HG03135 (cell line): Measurements from ENCODE around the gene HENMT1.

Experiments
- ATAC-seq: cut with Tn5 transposase; IDR thresholded peaks from one replicate; pipeline ENCODE4 v1.9.1; 2021; ENCODE audit warnings: mild to moderate bottlenecking, moderate library complexity; ENCODE audit not compliant: unreplicated experiment

Gene HENMT1

DNA sequence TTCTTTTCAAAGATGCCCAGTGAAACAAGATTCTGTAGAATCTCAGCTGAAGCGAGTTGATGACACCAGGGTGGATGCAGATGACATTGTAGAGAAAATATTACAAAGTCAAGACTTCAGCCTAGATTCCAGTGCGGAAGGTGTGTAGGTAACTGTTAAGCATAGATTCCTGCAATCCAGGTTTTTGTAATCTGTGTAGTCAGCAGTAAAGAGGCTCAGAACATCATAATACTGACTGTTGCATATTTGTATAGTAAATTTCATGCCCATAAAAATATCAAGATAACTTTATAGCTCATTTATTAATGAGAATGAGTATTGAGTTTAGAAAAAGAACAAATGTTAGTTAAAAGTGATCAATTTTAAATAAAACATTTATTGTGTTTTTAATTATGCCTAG lies 32.2 kb downstream of the HENMT1 start:
- ATAC-seq, result no peak

- ATAC-seq, result no peak
These were observed 32.9 kb downstream of the HENMT1 start for GRCh38 chr1:108627951-108628350.

- no peak for ATAC-seq
These were observed 33.6 kb downstream of the HENMT1 start for GRCh38 chr1:108627256-108627655.

GRCh38 chr1:108624069-108624468 lies 36.8 kb downstream of the HENMT1 start:
- ATAC-seq, result no peak

DNA sequence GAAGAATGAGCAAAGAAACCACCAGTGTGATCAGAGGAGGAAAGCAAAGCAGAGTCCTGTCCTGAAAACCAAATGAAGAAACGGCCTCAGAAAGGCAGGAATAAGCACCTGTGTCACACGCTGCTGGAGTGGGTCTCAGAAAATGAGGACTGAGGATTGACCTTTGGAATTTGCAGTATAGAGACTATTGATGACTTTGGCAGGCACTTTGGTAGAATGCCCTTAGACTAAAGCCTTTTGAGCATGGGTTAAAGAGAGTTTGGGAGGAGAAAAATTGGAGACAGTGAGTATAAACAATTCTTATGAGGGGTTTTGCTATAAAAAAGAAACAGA lies 43.2 kb downstream of the HENMT1 start:
- no peak for ATAC-seq

DNA sequence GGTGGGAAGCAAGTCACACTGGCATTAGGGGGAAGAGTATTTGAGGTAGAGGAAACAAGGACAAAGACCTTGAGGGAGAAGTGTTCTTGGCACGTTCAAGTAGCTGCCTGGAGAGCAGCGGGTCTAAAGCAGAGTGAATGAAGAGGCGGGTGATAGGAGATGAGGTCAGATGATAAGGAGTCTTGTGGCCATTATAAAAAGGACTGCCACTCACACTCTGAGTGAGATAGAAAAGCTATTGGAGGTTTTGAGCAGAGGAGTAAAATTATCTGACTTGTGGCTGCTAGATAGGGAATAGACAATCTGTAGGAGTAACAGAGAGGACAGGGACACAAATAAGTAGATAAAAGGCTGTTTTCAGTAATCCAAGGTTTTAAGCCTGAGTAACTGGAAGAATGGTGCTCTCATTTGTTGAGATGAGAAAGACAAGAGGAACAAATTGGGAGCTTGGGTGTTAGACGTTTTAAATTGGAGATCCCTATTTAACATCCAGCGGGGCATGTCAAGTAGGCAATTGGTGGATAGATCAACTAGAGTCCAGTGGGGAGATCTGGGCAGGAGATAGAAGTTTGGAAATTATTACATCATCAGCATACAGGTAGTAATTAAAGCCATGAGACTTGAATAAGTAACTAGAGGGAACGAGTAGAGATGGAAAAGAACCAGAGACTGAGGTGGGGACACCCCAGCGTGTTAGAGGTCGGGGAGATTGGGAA lies 43.7 kb downstream of the HENMT1 start:
- ATAC-seq, result no peak

DNA sequence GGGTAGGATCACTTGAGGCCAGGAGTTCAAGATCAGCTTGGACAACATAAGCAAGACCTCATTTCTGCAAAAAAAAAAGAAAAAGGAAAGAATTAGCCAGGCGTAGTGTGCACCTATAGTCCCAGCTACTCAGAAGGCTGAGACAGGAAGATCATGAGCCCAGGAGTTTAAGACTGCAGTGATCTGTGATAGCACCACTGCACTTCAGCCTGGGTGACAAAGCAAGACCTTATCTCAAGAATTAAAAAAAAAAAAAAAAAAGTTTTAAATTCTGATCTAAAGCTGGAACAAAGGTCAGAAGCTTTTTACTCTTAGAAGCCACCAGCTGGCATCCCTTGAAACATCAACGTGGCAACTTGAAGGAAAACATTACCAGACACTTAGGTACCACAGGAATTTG lies 45.3 kb downstream of the HENMT1 start:
- ATAC-seq, result no peak

DNA sequence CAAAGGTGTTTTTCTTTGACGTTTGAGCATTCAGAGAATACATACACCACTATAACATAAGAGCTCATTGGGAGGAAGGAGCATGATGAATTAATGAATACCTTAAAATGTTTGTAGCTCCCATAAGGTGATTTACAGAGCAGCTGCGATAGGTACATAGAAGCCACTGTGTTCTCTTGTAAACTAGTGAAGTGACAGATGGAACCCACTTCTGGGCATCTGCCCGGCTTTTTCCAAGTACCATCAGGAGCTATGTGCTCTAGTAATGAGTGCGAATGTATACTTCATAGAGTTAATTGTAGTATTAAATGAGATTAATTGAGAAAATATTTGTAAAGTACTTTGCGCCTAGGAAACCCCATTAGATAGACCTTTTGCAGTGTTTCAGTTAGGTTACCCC lies 48.4 kb downstream of the HENMT1 start:
- no peak for ATAC-seq

- no peak for ATAC-seq
These were observed 48.9 kb downstream of the HENMT1 start for GRCh38 chr1:108611984-108612383.

GRCh38 chr1:108610073-108610472 lies 50.8 kb downstream of the HENMT1 start:
- no peak for ATAC-seq

DNA sequence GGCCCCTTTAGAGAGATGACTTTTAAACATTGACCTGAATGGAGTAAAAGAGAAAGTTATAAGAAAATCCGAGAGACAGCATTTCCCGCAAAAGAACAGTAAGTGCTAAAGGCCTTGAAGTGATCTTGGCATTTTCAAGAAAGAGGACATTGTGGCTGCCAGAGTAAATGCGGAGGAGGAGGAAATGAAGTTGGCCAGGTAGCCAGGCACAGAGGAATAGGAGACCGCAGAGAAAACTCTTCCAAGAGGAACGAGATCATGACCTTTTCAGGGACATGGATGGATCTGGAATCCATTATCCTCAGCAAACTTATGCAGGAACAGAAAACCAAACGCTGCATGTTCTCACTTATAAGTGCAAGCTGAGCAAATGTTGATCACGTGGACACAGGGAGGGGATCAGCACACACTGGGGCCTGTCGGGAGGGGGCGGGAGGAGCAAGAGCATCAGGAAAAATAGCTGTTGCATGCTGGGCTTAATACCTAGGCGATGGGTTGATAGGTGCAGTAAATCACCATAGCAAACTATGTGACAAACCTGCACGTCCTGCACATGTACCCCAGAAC lies 51.3 kb downstream of the HENMT1 start:
- ATAC-seq, result no peak

GRCh38 chr1:108606478-108606877 lies 54.4 kb downstream of the HENMT1 start:
- ATAC-seq, result no peak

- no peak for ATAC-seq
These were observed 55.3 kb downstream of the HENMT1 start for GRCh38 chr1:108605633-108606032.

DNA sequence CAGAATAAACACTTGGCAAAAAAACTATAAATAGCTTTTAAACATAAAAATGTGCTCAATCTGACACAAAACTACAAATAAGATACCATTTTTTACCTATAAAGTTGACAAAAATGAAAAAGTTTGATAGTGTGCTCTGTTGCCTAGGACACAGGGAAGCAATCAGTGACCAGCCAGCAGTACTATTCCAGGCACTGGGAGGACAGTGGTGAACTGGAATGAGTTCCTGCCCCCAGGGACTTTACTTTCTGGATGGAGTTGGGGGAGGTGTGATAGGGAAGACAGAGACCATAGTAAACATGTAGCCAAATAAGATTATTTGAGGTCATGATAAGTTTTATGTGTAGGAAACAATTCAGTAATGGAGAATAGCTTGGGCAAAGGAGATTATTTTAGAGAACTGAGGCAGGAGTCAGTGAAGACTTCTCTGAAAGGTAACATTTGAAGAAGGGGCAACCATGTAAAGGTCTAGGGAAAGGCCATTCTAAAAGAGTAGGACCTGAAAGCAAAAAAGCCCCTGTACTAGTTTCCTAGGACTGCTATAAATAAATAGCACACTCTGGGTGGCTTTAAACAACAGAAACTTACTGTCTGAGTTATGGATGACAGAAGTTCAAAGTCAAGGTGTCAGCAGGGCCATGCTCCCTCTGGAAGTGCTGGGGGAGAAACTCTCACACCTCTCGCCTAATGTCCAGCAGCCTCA lies 59.0 kb downstream of the HENMT1 start:
- no peak for ATAC-seq

- no peak for ATAC-seq
These were observed 60.4 kb downstream of the HENMT1 start for GRCh38 chr1:108600504-108600903.

- ATAC-seq, result no peak
These were observed 62.6 kb downstream of the HENMT1 start for GRCh38 chr1:108598340-108598739.
